ENCODE measurements around the gene ZW10. TPM values are rescaled to one million over a fixed set of nuclear protein-coding genes. Genes with fewer than 3 reads are reported as not detected.

Gene ZW10
- total and polyA plus RNA-seq, 10 of the 15 experiments (the other 5 are each of a cell fraction or from before 2014, with no cell fraction given), result 5.4 to 32.0 (median 17.3) TPM

GRCh38 chr11:113773416-113774173, at the start of gene ZW10 (continued):
- TF ChIP-seq SKIL (IDR thresholded peaks at IDR 0.05; ENCODE audit: low read depth, poor library complexity, severe bottlenecking) (peak; percentile 75), NKRF (conservative IDR thresholded peaks at IDR 0.05) (peak; percentile 39; the same call in 1 of the 2 replicates), CHD2 (IDR thresholded peaks at IDR 0.05; ENCODE audit: borderline replicate concordance, low read depth, low read length) (peak; percentile 95), IKZF1 (conservative IDR thresholded peaks at IDR 0.05) (peak; percentile 99), SREBF1 (IDR thresholded peaks at IDR 0.05; ENCODE audit: low read length) (peak; percentile 63; the same call in 1 of the 2 replicates), POLR2A (IDR thresholded peaks at IDR 0.05; ENCODE audit: low read depth, low read length) (peak; percentile 93), ATF3 (IDR thresholded peaks at IDR 0.05; ENCODE audit: borderline replicate concordance, extremely low read depth, low read depth, low read length) (no peak), HDGF (IDR thresholded peaks at IDR 0.05) (0 out of 2 replicates have a peak, but pooled peaks have one; percentile 59), IKZF2 (IDR thresholded peaks at IDR 0.05) (peak; percentile 80 to 82), RB1 (IDR thresholded peaks at IDR 0.05; ENCODE audit: borderline replicate concordance) (peak; percentile 86; the same call in 1 of the 2 replicates), ELK1 (IDR thresholded peaks at IDR 0.05; ENCODE audit: low read depth, low read length) (peak; percentile 71), SIX5 (IDR thresholded peaks at IDR 0.05; ENCODE audit: low read depth, low read length, severe bottlenecking) (peak; percentile 94), RELB (IDR thresholded peaks at IDR 0.05; ENCODE audit: low read depth) (peak; percentile 84), POLR2AphosphoS2 (IDR thresholded peaks at IDR 0.05; ENCODE audit: low read depth, low read length) (peak; percentile 57; the same call in 1 of the 2 replicates), TARDBP (IDR thresholded peaks at IDR 0.05; ENCODE audit: borderline replicate concordance) (peak; percentile 82), BCL11A (IDR thresholded peaks at IDR 0.05; ENCODE audit: low read depth, low read length) (no peak), SMARCA5 (IDR thresholded peaks at IDR 0.05) (peak; percentile 57; the same call in 1 of the 2 replicates), BRCA1 (IDR thresholded peaks at IDR 0.05; ENCODE audit: low read depth, low read length) (peak; percentile 51; the same call in 1 of the 2 replicates), EGR1 (IDR thresholded peaks at IDR 0.05; ENCODE audit: borderline replicate concordance in 1 of 2, low read depth in 2 of 2, low read length in 2 of 2) (no peak), ZBTB33 (IDR thresholded peaks at IDR 0.05) (no peak), YY1 (IDR thresholded peaks at IDR 0.05; ENCODE audit: low read depth, low read length) (peak; percentile 70)

All from GM12878 (cell line).